Skeletal muscle cell (primary cell): ENCODE measurements around the gene CNTN2.
A peak's percentile ranks its signal among the peaks of the same experiment; 100 is the strongest.

Experiments
- DNase-seq: peaks from one replicate; pipeline ENCODE4 v3.0.0-alpha.2; 2010; ENCODE audit warnings: low read depth
- H3K4me3 ChIP-seq: 2 replicates; pipeline ENCODE4 v1.5.1; 2011; ENCODE audit warnings: low read depth, mild to moderate bottlenecking, control low read depth, low read length, moderate library complexity

The CNTN2 gene

GRCh38 chr1:205067031-205067430, 24.0 kb downstream of the CNTN2 start:
- DNase-seq, result no peak
- H3K4me3 ChIP-seq, result no peak overlapping the region

DNA sequence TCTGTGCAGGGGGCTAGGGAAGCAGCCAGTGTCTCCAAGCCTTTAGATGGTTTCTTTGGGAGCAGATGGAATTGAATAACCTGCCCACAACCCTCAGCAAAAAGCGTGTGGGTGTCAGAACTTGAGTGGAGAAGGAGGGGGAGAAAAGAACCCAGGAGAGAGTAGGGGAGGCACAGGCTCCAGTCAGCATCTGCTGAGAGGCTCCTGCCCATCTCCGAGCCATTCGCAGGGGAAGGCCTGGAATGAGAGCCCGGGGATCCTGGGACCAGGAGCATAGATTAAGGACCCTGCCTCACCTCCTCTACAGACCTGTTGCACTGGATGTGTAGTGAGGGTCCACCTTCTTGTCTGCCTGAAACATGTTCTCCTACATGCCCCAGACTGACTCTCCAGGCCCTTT, 25.0 kb downstream of the CNTN2 start:
- no peak for DNase-seq
- H3K4me3 ChIP-seq, result no peak overlapping the region

DNA sequence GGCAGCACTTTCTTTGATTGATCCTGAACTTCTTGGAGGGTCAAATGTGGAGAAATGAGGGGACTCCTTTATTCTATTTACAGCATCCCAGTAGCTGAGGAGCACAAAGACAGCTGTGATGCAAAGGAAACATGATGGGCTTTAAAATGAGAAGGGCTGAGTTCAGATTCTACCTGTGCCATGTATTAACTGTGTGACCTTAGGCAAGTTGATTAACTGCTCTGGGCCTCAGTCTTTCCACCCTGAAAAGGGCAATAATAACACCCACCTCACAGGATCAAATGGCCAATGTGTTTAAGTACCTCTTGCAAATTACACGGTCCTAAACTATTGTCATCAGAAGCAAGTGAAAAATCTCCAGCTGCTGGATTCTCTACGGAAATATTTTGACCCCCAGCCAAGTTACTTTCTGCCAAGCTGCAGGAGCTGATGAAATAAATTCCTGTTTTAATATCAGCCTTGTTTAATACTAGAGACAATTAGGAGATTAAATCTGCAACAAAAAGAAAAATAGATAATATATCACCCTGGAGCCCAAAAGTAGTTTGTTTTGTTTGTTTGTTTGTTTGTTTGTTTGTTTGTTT, 25.5 kb downstream of the CNTN2 start:
- no peak overlapping the region for H3K4me3 ChIP-seq
- peak; percentile 5 for DNase-seq

- no peak overlapping the region for H3K4me3 ChIP-seq
- no peak for DNase-seq
Measured at GRCh38 chr1:205069371-205070125, 26.5 kb downstream of the CNTN2 start.

GRCh38 chr1:205071028-205071409, 28.0 kb downstream of the CNTN2 start:
- no peak for DNase-seq
- H3K4me3 ChIP-seq, result no peak overlapping the region

DNA sequence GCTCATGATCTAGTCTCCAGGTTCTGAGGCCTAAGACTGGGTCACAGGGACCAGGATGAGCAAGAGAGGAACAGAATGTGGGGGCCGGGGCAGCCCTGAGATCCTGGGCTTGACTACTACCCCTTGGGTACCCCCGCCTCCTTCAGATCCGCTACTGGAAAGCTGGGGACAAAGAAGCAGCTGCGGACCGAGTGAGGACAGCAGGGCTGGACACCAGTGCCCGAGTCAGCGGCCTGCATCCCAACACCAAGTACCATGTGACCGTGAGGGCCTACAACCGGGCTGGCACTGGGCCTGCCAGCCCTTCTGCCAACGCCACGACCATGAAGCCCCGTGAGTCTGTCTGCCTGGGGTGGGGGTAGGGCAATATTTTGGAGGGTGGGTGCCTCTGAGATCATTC, 28.8 kb downstream of the CNTN2 start:
- H3K4me3 ChIP-seq, result no peak overlapping the region
- no peak for DNase-seq

- no peak for DNase-seq
- no peak overlapping the region for H3K4me3 ChIP-seq
Measured at GRCh38 chr1:205072286-205072685, 29.3 kb downstream of the CNTN2 start.

DNA sequence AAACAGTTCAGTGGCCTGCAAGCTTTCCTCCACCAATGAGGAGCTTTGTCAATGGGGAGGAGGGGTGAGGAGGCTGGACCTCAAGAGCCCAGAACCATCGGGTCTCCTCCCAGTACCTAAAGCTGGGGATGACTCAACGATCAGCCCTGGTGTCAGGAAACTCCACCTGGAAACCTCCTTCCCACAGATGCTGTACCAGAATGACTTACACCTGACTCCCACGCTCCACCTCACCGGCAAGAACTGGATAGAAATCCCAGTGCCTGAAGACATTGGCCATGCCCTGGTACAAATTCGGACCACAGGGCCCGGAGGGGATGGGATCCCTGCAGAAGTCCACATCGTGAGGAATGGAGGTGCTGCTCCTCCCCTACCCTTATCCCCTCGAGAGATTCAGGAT, 29.9 kb downstream of the CNTN2 start:
- DNase-seq, result no peak
- H3K4me3 ChIP-seq, result no peak overlapping the region

DNA sequence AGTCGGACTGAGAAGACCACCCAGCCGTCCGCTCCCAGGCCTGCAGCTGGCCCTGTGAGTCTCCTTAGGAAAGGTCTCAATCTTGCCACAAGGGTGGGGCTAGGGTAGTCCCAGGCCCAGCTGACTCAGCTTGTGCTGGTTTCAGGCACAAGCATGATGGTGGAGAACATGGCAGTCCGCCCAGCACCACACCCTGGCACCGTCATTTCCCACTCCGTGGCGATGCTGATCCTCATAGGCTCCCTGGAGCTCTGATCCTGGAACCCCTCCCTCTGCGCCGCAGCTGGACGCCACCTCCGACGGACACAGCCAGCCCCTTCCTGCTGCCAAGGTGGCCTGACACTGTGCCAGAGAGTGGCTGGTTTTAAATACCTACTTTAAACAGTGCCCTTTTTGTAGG, 30.5 kb downstream of the CNTN2 start:
- no peak for DNase-seq

DNA sequence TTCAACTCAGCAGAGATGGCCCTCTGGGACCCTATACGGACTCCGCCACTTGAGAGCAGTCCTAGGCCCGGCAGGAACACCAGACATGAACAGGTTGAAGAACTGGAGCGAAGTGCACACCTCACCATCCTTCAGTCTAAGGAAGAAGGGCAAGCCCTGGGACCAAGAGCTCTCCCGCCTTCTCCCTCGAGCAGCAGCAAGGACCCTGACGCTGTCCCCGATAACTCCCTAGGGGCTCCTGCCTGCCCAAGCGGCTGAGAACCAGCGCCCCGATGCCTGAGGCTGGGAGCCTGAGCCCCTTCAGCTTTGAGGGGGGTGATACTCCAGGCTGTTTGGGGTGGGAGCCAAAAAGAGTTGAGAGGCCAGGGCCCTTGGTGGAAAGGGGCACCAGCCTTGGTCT, 31.1 kb downstream of the CNTN2 start:
- no peak overlapping the region for H3K4me3 ChIP-seq
- DNase-seq, result no peak

More for the DNA sequence above, 30.5 kb downstream of the CNTN2 start:
- H3K4me3 ChIP-seq, result no peak overlapping the region

DNA sequence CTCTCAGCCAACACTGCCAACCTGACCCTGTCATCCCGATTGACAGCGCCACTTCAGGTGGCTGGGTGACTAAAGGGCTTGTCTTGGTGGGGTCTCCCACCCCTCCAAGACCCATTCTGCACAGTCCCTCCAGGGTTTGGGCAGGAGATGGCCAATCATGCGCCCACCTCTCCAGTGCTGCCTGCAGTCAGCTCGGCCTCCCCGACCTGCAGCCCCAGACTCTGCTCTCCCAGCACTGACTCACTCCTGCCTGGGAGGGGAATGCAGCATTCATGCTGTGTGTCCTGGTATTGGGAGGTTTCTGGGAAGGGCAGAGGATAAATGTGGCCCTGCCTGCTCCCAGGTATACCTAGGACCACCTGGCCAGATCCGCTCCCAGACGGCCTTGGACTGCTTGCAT, 31.5 kb downstream of the CNTN2 start:
- H3K4me3 ChIP-seq, result no peak overlapping the region
- no peak for DNase-seq

- DNase-seq, result no peak
- no peak overlapping the region for H3K4me3 ChIP-seq
Measured at GRCh38 chr1:205075642-205076155, 32.7 kb downstream of the CNTN2 start.

DNA sequence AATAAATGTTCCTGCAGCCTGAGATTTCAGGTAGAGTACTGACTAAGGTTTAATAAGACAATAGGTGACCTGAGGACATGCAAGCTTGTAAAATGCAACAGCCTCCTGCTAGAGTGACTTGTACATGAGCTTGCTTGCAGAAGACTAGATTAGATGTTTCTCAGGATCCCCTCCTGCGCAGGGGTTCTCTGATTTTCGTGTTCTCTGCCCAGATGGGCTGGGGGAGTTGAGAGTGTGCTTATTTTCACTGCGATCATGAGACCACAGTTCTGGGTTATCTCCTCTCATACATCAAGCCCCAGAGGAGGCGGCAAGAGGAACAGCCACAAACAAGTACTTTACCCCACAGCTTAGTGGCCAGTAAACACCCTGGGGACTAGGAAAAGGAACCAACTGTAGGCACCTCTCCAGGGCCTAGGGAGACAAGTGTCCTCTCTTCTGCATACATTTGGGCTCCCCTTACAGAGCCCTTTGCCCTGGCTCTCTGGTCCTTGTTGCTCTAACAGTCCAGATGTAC, 33.3 kb downstream of the CNTN2 start:
- no peak overlapping the region for H3K4me3 ChIP-seq
- no peak for DNase-seq

DNA sequence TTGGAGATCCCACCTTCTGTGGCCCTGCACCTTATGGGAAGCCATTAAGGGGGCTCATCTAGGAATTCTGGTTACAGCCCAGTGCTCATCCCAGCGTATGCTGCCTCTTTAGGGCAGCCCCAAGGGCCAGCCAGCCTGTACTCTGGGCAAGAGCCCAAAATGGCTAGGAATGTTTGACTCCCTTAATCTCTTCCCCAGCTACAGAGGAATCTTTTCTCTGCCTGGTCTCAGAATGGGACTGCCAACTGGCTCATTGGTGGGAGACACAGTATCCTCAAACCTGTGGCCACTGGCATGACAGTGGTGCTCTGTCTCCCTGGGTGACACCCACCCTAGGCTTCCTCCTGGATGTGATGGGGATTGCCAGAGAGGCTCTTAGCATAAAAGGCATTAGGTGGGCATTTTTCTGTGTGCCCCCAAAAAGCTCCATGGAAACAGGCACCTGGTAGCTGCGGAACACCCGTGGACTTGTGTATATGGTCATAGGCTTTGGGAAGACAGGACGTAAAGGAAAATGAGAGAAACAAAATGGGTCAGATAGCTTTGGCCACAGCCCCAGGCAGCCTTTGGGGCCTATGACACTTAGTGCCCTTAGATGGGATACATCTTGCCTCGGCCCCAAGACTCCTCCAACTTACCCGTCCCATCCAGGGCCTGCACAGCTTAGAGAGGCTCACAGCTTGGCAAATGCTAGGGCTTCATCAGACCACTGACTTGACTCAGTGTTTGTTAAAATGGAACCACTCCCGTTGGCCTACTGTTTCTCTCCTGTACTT, 34.3 kb downstream of the CNTN2 start:
- DNase-seq, result no peak
- H3K4me3 ChIP-seq, result no peak overlapping the region

DNA sequence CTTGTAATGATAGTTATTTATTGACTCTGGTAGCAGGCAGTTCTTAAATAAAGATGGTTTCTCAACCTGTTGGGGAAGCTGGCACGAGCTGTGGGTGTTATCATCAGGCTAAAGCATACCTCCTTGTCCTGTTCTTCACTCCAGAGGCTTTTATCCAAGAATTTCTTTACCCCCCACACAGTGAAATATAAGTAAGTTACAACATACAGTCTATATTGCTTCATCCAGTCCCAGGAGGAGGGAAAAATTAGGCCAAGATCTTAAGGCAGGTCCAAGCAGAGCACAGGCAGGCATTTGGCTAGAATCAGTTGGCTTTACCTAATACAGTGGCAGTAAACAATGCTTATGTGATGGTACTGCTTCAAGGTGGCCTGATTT, 34.9 kb downstream of the CNTN2 start:
- peak; percentile 67 for DNase-seq
- no peak overlapping the region for H3K4me3 ChIP-seq

GRCh38 chr1:205082431-205082830, 39.4 kb downstream of the CNTN2 start:
- H3K4me3 ChIP-seq, result no peak overlapping the region
- DNase-seq, result no peak

GRCh38 chr1:205084360-205084759, 41.3 kb downstream of the CNTN2 start, which contains the start of gene TMEM81:
Gene TMEM81 (minus strand): TSS chr1:205084460. CDS start chr1:205084320, 140 bp downstream.
- no peak for DNase-seq
- no peak within 1 kb of the TSS for H3K4me3 ChIP-seq

DNA sequence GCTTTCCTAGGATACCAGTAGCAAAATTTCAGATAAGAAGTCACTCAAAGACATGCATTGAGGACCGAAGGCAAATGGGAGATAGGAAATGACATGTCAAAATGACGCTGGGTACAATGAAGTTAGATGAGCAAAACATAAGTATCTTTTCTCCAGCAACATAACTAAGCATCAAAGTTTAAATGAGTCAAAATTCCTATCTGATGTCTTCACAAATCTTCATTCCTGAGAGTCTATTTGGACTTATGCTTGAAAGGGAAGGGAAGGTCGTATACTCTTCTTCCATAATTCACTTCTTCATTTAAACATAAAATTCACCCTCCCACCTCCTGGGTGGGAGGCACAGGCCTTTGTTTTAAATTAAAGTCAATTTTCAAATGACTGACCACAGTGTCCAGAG, 45.3 kb downstream of the CNTN2 start:
- no peak for DNase-seq
- no peak overlapping the region for H3K4me3 ChIP-seq

- DNase-seq, result peak; percentile 52
- no peak overlapping the region for H3K4me3 ChIP-seq
Measured at GRCh38 chr1:205091043-205091740, 48.2 kb downstream of the CNTN2 start.

DNA sequence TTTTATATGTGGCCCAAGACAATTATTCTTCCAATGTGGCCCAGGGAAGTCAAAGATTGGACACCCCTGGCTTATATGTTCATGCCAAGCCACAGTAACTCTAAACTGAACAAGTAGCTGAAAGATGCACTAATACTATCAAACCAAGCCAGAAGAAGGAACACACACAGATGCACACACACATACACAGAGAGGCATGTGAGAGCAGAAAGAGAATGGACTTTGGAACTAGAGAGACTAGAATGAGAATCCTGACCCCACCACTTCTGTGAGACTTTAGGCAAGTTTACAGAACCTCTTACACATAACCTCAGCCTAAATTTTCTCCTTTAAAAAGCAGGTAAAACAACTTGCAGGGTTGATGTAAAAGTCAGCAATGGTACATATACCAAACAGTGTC, 52.4 kb downstream of the CNTN2 start:
- H3K4me3 ChIP-seq, result no peak overlapping the region
- no peak for DNase-seq
